Stimulated activated CD4-positive, alpha-beta T cell treated with anti-CD3 and anti-CD28 coated beads, Interleukin-4, amount 100 ng/mL, for 1 hour (primary cell): ENCODE results near the gene CEMP1.
A peak's percentile ranks its signal among the peaks of the same experiment; 100 is the strongest.

Source experiments
- DNase-seq: peaks from one replicate; pipeline ENCODE4 v3.0.0-alpha.2; 2020

CEMP1 gene

GRCh38 chr16:2500430-2500917 lies 30.7 kb downstream of the CEMP1 start:
- DNase-seq = no peak

GRCh38 chr16:2499890-2500429 lies 31.2 kb downstream of the CEMP1 start:
- DNase-seq = no peak

GRCh38 chr16:2499454-2499853 lies 31.8 kb downstream of the CEMP1 start:
- no peak for DNase-seq

- no peak for DNase-seq
Observed at GRCh38 chr16:2498531-2499253, 32.5 kb downstream of the CEMP1 start.

- DNase-seq = no peak
Observed at GRCh38 chr16:2497695-2498484, 33.3 kb downstream of the CEMP1 start.

GRCh38 chr16:2497116-2497630 lies 34.0 kb downstream of the CEMP1 start:
- DNase-seq = no peak

- no peak for DNase-seq
Observed at GRCh38 chr16:2496223-2497115, 34.7 kb downstream of the CEMP1 start.

- no peak for DNase-seq
Observed at GRCh38 chr16:2495041-2495440, 36.2 kb downstream of the CEMP1 start.

- DNase-seq = no peak
Observed at GRCh38 chr16:2494616-2495015, 36.6 kb downstream of the CEMP1 start.

- no peak for DNase-seq
Observed at GRCh38 chr16:2493605-2494004, 37.6 kb downstream of the CEMP1 start.

- no peak for DNase-seq
Observed at GRCh38 chr16:2492292-2492691, 38.9 kb downstream of the CEMP1 start.

GRCh38 chr16:2490190-2491105 lies 40.8 kb downstream of the CEMP1 start:
- DNase-seq = no peak

GRCh38 chr16:2489581-2489980 lies 41.6 kb downstream of the CEMP1 start:
- no peak for DNase-seq

GRCh38 chr16:2487903-2488531 lies 43.2 kb downstream of the CEMP1 start:
- DNase-seq = no peak

GRCh38 chr16:2487517-2487842 lies 43.7 kb downstream of the CEMP1 start:
- DNase-seq = no peak

- peak; percentile 74 for DNase-seq
Observed at GRCh38 chr16:2486645-2487516, 44.3 kb downstream of the CEMP1 start.

- no peak for DNase-seq
Observed at GRCh38 chr16:2485811-2486507, 45.2 kb downstream of the CEMP1 start.

- DNase-seq = no peak
Observed at GRCh38 chr16:2484898-2485508, 46.2 kb downstream of the CEMP1 start.
